OCI-LY7 (cell line): ENCODE data around the gene YIPF5. TPM values are rescaled to one million over a fixed set of nuclear protein-coding genes. Genes with fewer than 3 reads are reported as not detected.

Experiments used
- BruUV-seq: library from RNA; stranded (reverse); fragments of 400-500 nt; replicated peaks from 2 replicates; lab custom pipeline; 2021; lab: Mats Ljungman, UMichigan
- CTCF ChIA-PET: fragments of 300-600 bp; sonication (Branson Sonifier 250); formaldehyde crosslinking; loops from one replicate; lab custom pipeline; 2022; ENCODE audit warnings: antibody characterized with exemption; ENCODE audit not compliant: unreplicated experiment; lab: Charles Lee
- POLR2A ChIA-PET: fragments of 300-600 bp; sonication (Branson Sonifier 250); formaldehyde crosslinking; loops from one replicate; lab custom pipeline; 2022; ENCODE audit warnings: antibody characterized with exemption; lab: Charles Lee
- DNase-seq: peaks from one replicate; pipeline ENCODE4 v3.0.0-alpha.2; 2015; ENCODE audit warnings: low spot score
- H2AFZ ChIP-seq: fragments of 200-600 bp; sonication (generic), shearing (Covaris generic); 2 replicates; pipeline ENCODE4 v1.6.1; 2014; ENCODE audit warnings: mild to moderate bottlenecking, antibody characterized with exemption, low read length, moderate library complexity
- H3K27ac ChIP-seq: fragments of 200-600 bp; sonication (generic); 2 replicates; pipeline ENCODE4 v1.5.1; 2014; ENCODE audit warnings: mixed run types, low read depth, mild to moderate bottlenecking, moderate library complexity, low read length, inconsistent platforms; ENCODE audit not compliant: poor library complexity, severe bottlenecking
- H3K36me3 ChIP-seq: fragments of 200-600 bp; sonication (generic); 2 replicates; pipeline ENCODE4 v1.6.1; 2014; ENCODE audit warnings: mild to moderate bottlenecking, antibody characterized with exemption, low read length, moderate library complexity, mixed read lengths; ENCODE audit not compliant: insufficient read depth
- H3K4me1 ChIP-seq: fragments of 200-600 bp; sonication (generic); 2 replicates; pipeline ENCODE4 v1.5.1; 2014; ENCODE audit warnings: mild to moderate bottlenecking, low read length; ENCODE audit not compliant: insufficient read depth, poor library complexity, severe bottlenecking
- H3K4me2 ChIP-seq: fragments of 200-600 bp; sonication (generic); 2 replicates; pipeline ENCODE4 v1.6.1; 2014; ENCODE audit warnings: mild to moderate bottlenecking, low read length
- H3K4me3 ChIP-seq: fragments of 200-600 bp; sonication (generic); 2 replicates; pipeline ENCODE4 v1.5.1; 2014; ENCODE audit warnings: mild to moderate bottlenecking, low read depth, low read length; ENCODE audit not compliant: poor library complexity, severe bottlenecking
- H3K79me2 ChIP-seq: fragments of 200-600 bp; sonication (generic); 2 replicates; pipeline ENCODE4 v1.6.1; 2016; ENCODE audit warnings: low read depth, mild to moderate bottlenecking, low read length, moderate library complexity, mixed read lengths; ENCODE audit not compliant: insufficient read depth
- H3K9me2 ChIP-seq: fragments of 200-600 bp; sonication (generic); 2 replicates; pipeline ENCODE4 v1.6.1; 2016; ENCODE audit warnings: mild to moderate bottlenecking, low read length, mixed read lengths; ENCODE audit not compliant: insufficient read depth
- H3K9me3 ChIP-seq: fragments of 200-600 bp; sonication (generic); 2 replicates; pipeline ENCODE4 v1.6.1; 2014; ENCODE audit warnings: mild to moderate bottlenecking, mixed run types, low read length, mixed read lengths
- H4K20me1 ChIP-seq: fragments of 200-600 bp; sonication (generic); 2 replicates; pipeline ENCODE4 v1.6.1; 2014; ENCODE audit warnings: mild to moderate bottlenecking, antibody characterized with exemption, low read length, moderate library complexity, mixed read lengths; ENCODE audit not compliant: insufficient read depth
- CTCF ChIP-seq: fragments of 200-600 bp; sonication (generic); conservative IDR thresholded peaks from 2 replicates; pipeline ENCODE4 v1.5.1; 2014; ENCODE audit warnings: mild to moderate bottlenecking, antibody characterized with exemption, low read length, moderate library complexity, mixed read lengths
- EZH2phosphoT487 ChIP-seq: fragments of 200-600 bp; sonication (generic); IDR thresholded peaks from 2 replicates; pipeline ENCODE4 v1.6.1; 2018; ENCODE audit warnings: low read depth, borderline replicate concordance, mild to moderate bottlenecking, mixed run types, antibody characterized with exemption, low read length, moderate library complexity, mixed read lengths
- intact Hi-C: fragments of 100-400 bp; cut with micrococcal nuclease; formaldehyde crosslinking; loops from one replicate; pipeline ENCODE4 v1.10.0; 2022; ENCODE audit not compliant: unreplicated experiment
- total RNA-seq, 2 experiments: library from RNA; depleted of rRNA in 1 of 2; stranded (reverse); fragments of >200 nt in 1 of 2; shearing (Covaris generic) in 1 of 2; gene quantifications; 2 replicates each; pipeline ENCODE4 v1.2.3, GENCODE V29; 2014 to 2022

The YIPF5 gene
- total RNA-seq, 2 experiments from 2014 or later: 11.9 to 23.1 TPM

GRCh38 chr5:144203750-144204596, 33.5 kb upstream of the YIPF5 start:
- Histone ChIP-seq H3K27ac (no peak overlapping the region), H3K9me2 (no peaks in the 10 kb centered on the region), H4K20me1 (no peaks in the 10 kb centered on the region), H3K4me2 (no peak overlapping the region), H2AFZ (no peak overlapping the region), H3K79me2 (no peaks in the 10 kb centered on the region), H3K4me1 (no peaks in the 10 kb centered on the region), H3K36me3 (no peaks in the 10 kb centered on the region), H3K9me3 (no peaks in the 10 kb centered on the region), H3K4me3 (no peak overlapping the region)
- POLR2A ChIA-PET: interaction anchor here (0.6 kb wide), 1 partner anchor 1109 kb away, joined by 3 read pairs; no protein-coding TSS in a partner anchor
- CTCF ChIA-PET: interaction anchor here (0.8 to 0.9 kb wide), 2 partner anchors 662 to 1034 kb away, joined by 3 to 4 read pairs; no protein-coding TSS in a partner anchor
- peak; percentile 64 for DNase-seq
- TF ChIP-seq CTCF (peak; percentile 94), EZH2phosphoT487 (no peak)
- no TSS peak for BruUV-seq
- intact Hi-C loops: loop anchor here (2.0 to 5.0 kb wide), 2 partner anchors 1035 to 1623 kb away; no protein-coding TSS in a partner anchor

- POLR2A ChIA-PET: no interaction called here
- intact Hi-C loops: loop anchor here (2.0 to 5.0 kb wide), 2 partner anchors 1036 to 1625 kb away; no protein-coding TSS in a partner anchor
- H4K20me1 ChIP-seq: no peaks in the 10 kb centered on the region
These were observed 32.3 kb upstream of the YIPF5 start for GRCh38 chr5:144202726-144203125.

More at GRCh38 chr5:144202726-144203125, 32.3 kb upstream of the YIPF5 start:
- H2AFZ ChIP-seq: no peak overlapping the region
- DNase-seq: no peak
- H3K4me1 ChIP-seq: no peaks in the 10 kb centered on the region
- no peak overlapping the region for H3K4me3 ChIP-seq
- BruUV-seq: no TSS peak
- H3K27ac ChIP-seq: no peak overlapping the region
- TF ChIP-seq CTCF (no peak), EZH2phosphoT487 (no peak)
- no peak overlapping the region for H3K4me2 ChIP-seq
- CTCF ChIA-PET: no interaction called here
- H3K36me3 ChIP-seq: no peaks in the 10 kb centered on the region
- no peaks in the 10 kb centered on the region for H3K9me2 ChIP-seq
- H3K9me3 ChIP-seq: no peaks in the 10 kb centered on the region
- H3K79me2 ChIP-seq: no peaks in the 10 kb centered on the region
